Suprapubic skin (tissue), 3 donors: ENCODE results near the gene MARCHF2.

ENCODE experiments used
- POLR2A ChIP-seq, 2 donors: fragments of 450-650 bp; IDR thresholded peaks; one replicate each; pipeline ENCODE4 v1.6.1; 2017; ENCODE audit warnings: antibody characterized with exemption in 2 of 2, mild to moderate bottlenecking in 2 of 2, moderate library complexity in 2 of 2
- TF ChIP-seq, protein P1 (sequence below), 2 donors: fragments of 200-600 bp in 1 of 2; fragments of 450-650 bp in 1 of 2; sonication (generic) in 1 of 2; IDR thresholded peaks; one replicate each; pipeline ENCODE4 v1.5.1; 2016 to 2019; ENCODE audit warnings: antibody characterized with exemption in 2 of 2, mild to moderate bottlenecking in 1 of 2, moderate library complexity in 1 of 2

DNA sequence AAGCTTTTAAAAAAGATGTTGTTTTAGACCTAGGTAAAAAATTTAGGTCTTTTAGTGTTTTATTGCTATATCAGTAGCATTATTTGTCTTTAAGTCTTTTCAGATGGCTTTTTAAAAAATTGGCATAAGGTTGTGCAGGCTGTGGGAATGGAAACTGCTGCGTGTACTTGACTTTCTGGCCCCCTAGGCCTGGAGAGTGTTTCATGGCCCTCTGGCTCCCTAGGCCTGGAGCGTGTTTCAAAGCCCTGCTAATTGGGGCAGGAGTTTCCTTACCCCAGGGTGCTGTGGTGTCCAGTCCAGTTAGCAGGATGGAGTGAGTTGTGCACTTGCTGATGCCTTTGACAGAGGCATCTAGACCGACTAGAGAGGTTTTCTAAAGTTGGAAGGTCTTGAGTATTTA, 65.5 kb downstream of the MARCHF2 start:
- TF ChIP-seq, protein P1, sequence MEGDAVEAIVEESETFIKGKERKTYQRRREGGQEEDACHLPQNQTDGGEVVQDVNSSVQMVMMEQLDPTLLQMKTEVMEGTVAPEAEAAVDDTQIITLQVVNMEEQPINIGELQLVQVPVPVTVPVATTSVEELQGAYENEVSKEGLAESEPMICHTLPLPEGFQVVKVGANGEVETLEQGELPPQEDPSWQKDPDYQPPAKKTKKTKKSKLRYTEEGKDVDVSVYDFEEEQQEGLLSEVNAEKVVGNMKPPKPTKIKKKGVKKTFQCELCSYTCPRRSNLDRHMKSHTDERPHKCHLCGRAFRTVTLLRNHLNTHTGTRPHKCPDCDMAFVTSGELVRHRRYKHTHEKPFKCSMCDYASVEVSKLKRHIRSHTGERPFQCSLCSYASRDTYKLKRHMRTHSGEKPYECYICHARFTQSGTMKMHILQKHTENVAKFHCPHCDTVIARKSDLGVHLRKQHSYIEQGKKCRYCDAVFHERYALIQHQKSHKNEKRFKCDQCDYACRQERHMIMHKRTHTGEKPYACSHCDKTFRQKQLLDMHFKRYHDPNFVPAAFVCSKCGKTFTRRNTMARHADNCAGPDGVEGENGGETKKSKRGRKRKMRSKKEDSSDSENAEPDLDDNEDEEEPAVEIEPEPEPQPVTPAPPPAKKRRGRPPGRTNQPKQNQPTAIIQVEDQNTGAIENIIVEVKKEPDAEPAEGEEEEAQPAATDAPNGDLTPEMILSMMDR (IDR thresholded peaks at IDR 0.05), result no peak
- no peak for TF ChIP-seq POLR2A (IDR thresholded peaks at IDR 0.05)
